DND-41 (cell line): ENCODE data around the gene ST8SIA1.

Experiments
- ATAC-seq: fragments of 200-7000 bp; cut with Tn5 transposase; 3 replicates; pipeline ENCODE4 v1.9.1; 2021; ENCODE audit warnings: low read depth; ENCODE audit not compliant: insufficient read depth
- DNase-seq: peaks from one replicate; pipeline ENCODE4 v3.0.0-alpha.2; 2020
- H2AFZ ChIP-seq: 2 replicates; pipeline ENCODE4 v1.6.0; 2012; ENCODE audit warnings: low read depth, low read length
- H3K27ac ChIP-seq: 2 replicates; pipeline ENCODE4 v1.5.1; 2012; ENCODE audit warnings: low read length, inconsistent platforms
- H3K27me3 ChIP-seq: fragments of 200-600 bp; sonication (generic); 2 replicates; pipeline ENCODE4 v1.6.0; 2012; ENCODE audit warnings: low read length, mild to moderate bottlenecking, inconsistent platforms; ENCODE audit not compliant: insufficient read depth, poor library complexity
- H3K36me3 ChIP-seq: 2 replicates; pipeline ENCODE4 v1.5.1; 2012; ENCODE audit warnings: low read length, inconsistent platforms; ENCODE audit not compliant: insufficient read depth
- H3K4me1 ChIP-seq: 2 replicates; pipeline ENCODE4 v1.5.1; 2012; ENCODE audit warnings: mild to moderate bottlenecking, low read length; ENCODE audit not compliant: insufficient read depth
- H3K4me2 ChIP-seq: 2 replicates; pipeline ENCODE4 v1.6.0; 2012; ENCODE audit warnings: mild to moderate bottlenecking, moderate library complexity, low read length, inconsistent platforms; ENCODE audit not compliant: insufficient read depth
- H3K4me3 ChIP-seq, 2 experiments: fragments of 200-600 bp in 1 of 2; shearing (Covaris generic) in 1 of 2; 2 replicates each; pipeline ENCODE4 v1.5.1; 2012 to 2016; ENCODE audit warnings: inconsistent platforms in 2 of 2, low read length in 2 of 2, mild to moderate bottlenecking in 2 of 2, low read depth in 1 of 2, moderate library complexity in 1 of 2
- H3K79me2 ChIP-seq: 2 replicates; pipeline ENCODE4 v1.6.0; 2012; ENCODE audit warnings: low read length, inconsistent platforms; ENCODE audit not compliant: insufficient read depth
- H3K9ac ChIP-seq: 2 replicates; pipeline ENCODE4 v1.6.0; 2012; ENCODE audit warnings: low read depth, mild to moderate bottlenecking, inconsistent platforms, low read length, moderate library complexity
- H3K9me3 ChIP-seq: 2 replicates; pipeline ENCODE4 v1.5.1; 2012; ENCODE audit warnings: low read length, moderate library complexity, mild to moderate bottlenecking, inconsistent platforms; ENCODE audit not compliant: insufficient read depth, severe bottlenecking
- H4K20me1 ChIP-seq: 2 replicates; pipeline ENCODE4 v1.6.0; 2012; ENCODE audit warnings: low read length; ENCODE audit not compliant: insufficient read depth
- EZH2 ChIP-seq: IDR thresholded peaks from 3 replicates; pipeline ENCODE4 v1.6.1; 2012; ENCODE audit warnings: borderline replicate concordance, low read depth, mild to moderate bottlenecking, moderate library complexity, low read length, inconsistent platforms; ENCODE audit not compliant: severe bottlenecking
- TF ChIP-seq, protein P1 (sequence below): IDR thresholded peaks from 2 replicates; pipeline ENCODE4 v1.5.1; 2012; ENCODE audit warnings: borderline replicate concordance, low read length, moderate library complexity, mild to moderate bottlenecking; ENCODE audit not compliant: poor library complexity, severe bottlenecking; ENCODE audit errors: extremely low read depth

The ST8SIA1 gene

DNA sequence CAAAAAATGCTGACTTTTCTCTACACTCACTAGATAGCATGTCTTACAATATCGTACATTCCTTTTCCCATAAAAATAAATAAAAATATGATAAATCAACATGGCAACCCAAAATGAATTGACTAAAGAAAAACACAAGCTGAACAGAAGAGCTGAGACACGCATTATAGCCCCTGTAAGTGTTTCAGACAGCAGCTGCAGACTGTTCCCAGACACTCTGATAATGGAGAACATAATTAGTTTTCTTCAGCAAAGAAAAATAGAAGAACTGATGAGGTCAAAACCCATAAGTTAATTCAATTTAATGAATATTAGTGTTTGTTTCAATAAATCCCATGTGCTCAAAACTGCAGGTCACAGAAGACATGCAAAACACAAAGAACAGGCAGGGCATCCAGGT is 23.8 kb downstream of the ST8SIA1 start:
- no peak for DNase-seq
- Histone ChIP-seq H3K4me3 (no peak overlapping the region), H3K4me1 (no peaks in the 10 kb centered on the region), H2AFZ (no peak overlapping the region), H3K27me3 (no peaks in the 10 kb centered on the region), H3K9ac (no peak overlapping the region), H3K4me2 (no peak overlapping the region), H3K27ac (no peak overlapping the region), H3K9me3 (no peaks in the 10 kb centered on the region), H4K20me1 (no peaks in the 10 kb centered on the region), H3K36me3 (no peaks in the 10 kb centered on the region), H3K79me2 (no peaks in the 10 kb centered on the region)
- no peak for ATAC-seq
- no peak for TF ChIP-seq EZH2
- TF ChIP-seq, protein P1, sequence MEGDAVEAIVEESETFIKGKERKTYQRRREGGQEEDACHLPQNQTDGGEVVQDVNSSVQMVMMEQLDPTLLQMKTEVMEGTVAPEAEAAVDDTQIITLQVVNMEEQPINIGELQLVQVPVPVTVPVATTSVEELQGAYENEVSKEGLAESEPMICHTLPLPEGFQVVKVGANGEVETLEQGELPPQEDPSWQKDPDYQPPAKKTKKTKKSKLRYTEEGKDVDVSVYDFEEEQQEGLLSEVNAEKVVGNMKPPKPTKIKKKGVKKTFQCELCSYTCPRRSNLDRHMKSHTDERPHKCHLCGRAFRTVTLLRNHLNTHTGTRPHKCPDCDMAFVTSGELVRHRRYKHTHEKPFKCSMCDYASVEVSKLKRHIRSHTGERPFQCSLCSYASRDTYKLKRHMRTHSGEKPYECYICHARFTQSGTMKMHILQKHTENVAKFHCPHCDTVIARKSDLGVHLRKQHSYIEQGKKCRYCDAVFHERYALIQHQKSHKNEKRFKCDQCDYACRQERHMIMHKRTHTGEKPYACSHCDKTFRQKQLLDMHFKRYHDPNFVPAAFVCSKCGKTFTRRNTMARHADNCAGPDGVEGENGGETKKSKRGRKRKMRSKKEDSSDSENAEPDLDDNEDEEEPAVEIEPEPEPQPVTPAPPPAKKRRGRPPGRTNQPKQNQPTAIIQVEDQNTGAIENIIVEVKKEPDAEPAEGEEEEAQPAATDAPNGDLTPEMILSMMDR, result no peak

DNA sequence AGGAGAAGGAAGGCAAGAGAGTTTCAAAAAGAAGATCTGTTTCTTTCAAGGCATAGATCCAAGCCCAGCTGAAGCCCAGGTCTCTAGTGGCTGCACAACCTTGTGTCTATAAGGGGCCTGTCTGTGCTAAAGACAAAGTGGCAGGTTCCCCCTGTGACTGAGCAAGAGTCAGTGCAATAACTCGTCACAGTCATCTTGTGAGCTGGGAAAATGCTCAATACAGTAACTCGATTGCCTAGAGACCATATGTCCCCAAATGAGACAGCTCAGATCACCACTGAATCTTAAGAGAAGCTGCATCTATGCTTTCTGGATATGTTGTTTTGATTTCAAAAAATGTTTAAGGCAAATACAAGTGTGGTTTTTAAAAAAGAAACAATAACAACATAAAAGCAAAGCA is 24.2 kb downstream of the ST8SIA1 start:
- Histone ChIP-seq H3K4me1 (no peaks in the 10 kb centered on the region), H3K4me2 (no peak overlapping the region), H3K79me2 (no peaks in the 10 kb centered on the region), H3K4me3 (no peak overlapping the region), H3K27ac (no peak overlapping the region), H3K9me3 (no peaks in the 10 kb centered on the region), H4K20me1 (no peaks in the 10 kb centered on the region), H2AFZ (no peak overlapping the region), H3K9ac (no peak overlapping the region), H3K36me3 (no peaks in the 10 kb centered on the region), H3K27me3 (no peaks in the 10 kb centered on the region)
- DNase-seq (no peak), ATAC-seq (no peak)
- no peak for TF ChIP-seq EZH2
- TF ChIP-seq, protein P1, result no peak

- no peak for ATAC-seq
- TF ChIP-seq, protein P1, result no peak
- TF ChIP-seq EZH2, result no peak
- no peak overlapping the region for H2AFZ ChIP-seq
These were observed 26.7 kb downstream of the ST8SIA1 start for GRCh38 chr12:22307811-22308210.

GRCh38 chr12:22306311-22306710 is 28.2 kb downstream of the ST8SIA1 start:
- Histone ChIP-seq H3K4me2 (no peak overlapping the region), H3K79me2 (no peaks in the 10 kb centered on the region), H3K4me1 (no peaks in the 10 kb centered on the region), H3K9me3 (peaks cover 6% of the 10 kb centered on the region), H3K9ac (no peak overlapping the region), H2AFZ (no peak overlapping the region), H3K4me3 (no peak overlapping the region), H3K27me3 (no peaks in the 10 kb centered on the region), H3K27ac (no peak overlapping the region), H4K20me1 (no peaks in the 10 kb centered on the region), H3K36me3 (no peaks in the 10 kb centered on the region)
- DNase-seq (no peak), ATAC-seq (no peak)
- TF ChIP-seq, protein P1, result no peak
- TF ChIP-seq EZH2, result no peak

More at GRCh38 chr12:22307811-22308210, 26.7 kb downstream of the ST8SIA1 start:
- Histone ChIP-seq H3K9me3 (no peaks in the 10 kb centered on the region), H3K27me3 (no peaks in the 10 kb centered on the region), H4K20me1 (no peaks in the 10 kb centered on the region), H3K9ac (no peak overlapping the region), H3K4me1 (no peaks in the 10 kb centered on the region), H3K79me2 (no peaks in the 10 kb centered on the region), H3K27ac (no peak overlapping the region), H3K36me3 (no peaks in the 10 kb centered on the region), H3K4me2 (no peak overlapping the region), H3K4me3 (no peak overlapping the region)
- DNase-seq, result no peak
